ENCODE results near the gene FBXL7. TPM values are rescaled to one million over a fixed set of nuclear protein-coding genes. Genes with fewer than 3 reads are reported as not detected.

The FBXL7 gene
- total RNA-seq, 1 experiment from 2014 or later = not detected

DNA sequence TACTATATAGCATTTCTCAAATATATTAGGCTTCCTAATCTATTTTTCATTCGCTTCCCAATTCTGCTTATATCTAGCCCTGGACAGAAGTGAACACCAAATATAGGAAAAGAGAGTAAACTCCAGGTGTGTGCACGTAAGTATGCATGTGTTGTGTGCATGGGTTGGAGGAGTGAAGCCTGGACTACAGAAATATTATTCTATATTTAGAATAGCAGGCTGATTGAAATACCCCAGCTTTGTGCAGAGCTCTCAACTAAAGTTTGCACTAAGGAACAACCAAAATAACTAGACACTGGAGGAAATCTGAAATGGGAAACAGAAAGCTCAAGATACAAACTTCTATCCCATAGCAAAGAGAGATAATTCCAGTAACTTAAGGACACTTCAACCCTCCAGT is 480.9 kb downstream of the FBXL7 start:
- H3K9me3 ChIP-seq (ENCODE audit: control insufficient read depth, insufficient read depth, low read depth, low read length) = no peaks in the 10 kb centered on the region
- intact Hi-C loops (cut with micrococcal nuclease; ENCODE audit: unreplicated experiment) = no loop called here
- H3K27me3 ChIP-seq (ENCODE audit: control insufficient read depth, insufficient read depth, low read length) = no peaks in the 10 kb centered on the region
- in situ Hi-C loops (cut with HindIII; ENCODE audit: low pct_unique_long_range_greater_than_20kb, low sequenced_read_pairs) = no loop called here
- ATAC-seq (no peak), DNase-seq (ENCODE audit: low read depth, low spot score) (no peak)
- no peak overlapping the region for H3K27ac ChIP-seq (ENCODE audit: low read length)
- CTCF ChIA-PET = no interaction called here
- no peak overlapping the region for H3K4me3 ChIP-seq (ENCODE audit: low read depth in 2 of 2, low read length in 2 of 2)
- TF ChIP-seq, protein P1, sequence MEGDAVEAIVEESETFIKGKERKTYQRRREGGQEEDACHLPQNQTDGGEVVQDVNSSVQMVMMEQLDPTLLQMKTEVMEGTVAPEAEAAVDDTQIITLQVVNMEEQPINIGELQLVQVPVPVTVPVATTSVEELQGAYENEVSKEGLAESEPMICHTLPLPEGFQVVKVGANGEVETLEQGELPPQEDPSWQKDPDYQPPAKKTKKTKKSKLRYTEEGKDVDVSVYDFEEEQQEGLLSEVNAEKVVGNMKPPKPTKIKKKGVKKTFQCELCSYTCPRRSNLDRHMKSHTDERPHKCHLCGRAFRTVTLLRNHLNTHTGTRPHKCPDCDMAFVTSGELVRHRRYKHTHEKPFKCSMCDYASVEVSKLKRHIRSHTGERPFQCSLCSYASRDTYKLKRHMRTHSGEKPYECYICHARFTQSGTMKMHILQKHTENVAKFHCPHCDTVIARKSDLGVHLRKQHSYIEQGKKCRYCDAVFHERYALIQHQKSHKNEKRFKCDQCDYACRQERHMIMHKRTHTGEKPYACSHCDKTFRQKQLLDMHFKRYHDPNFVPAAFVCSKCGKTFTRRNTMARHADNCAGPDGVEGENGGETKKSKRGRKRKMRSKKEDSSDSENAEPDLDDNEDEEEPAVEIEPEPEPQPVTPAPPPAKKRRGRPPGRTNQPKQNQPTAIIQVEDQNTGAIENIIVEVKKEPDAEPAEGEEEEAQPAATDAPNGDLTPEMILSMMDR (IDR thresholded peaks at IDR 0.05) = no peak
- TF ChIP-seq TCF7L2 (IDR thresholded peaks at IDR 0.05; ENCODE audit: low read depth, low read length) (no peak), SIN3A (IDR thresholded peaks at IDR 0.05; ENCODE audit: borderline replicate concordance, insufficient read depth, low read depth, low read length) (no peak), POLR2AphosphoS5 (IDR thresholded peaks at IDR 0.05; ENCODE audit: low read depth, low read length) (no peak)
- TF ChIP-seq, protein P2, sequence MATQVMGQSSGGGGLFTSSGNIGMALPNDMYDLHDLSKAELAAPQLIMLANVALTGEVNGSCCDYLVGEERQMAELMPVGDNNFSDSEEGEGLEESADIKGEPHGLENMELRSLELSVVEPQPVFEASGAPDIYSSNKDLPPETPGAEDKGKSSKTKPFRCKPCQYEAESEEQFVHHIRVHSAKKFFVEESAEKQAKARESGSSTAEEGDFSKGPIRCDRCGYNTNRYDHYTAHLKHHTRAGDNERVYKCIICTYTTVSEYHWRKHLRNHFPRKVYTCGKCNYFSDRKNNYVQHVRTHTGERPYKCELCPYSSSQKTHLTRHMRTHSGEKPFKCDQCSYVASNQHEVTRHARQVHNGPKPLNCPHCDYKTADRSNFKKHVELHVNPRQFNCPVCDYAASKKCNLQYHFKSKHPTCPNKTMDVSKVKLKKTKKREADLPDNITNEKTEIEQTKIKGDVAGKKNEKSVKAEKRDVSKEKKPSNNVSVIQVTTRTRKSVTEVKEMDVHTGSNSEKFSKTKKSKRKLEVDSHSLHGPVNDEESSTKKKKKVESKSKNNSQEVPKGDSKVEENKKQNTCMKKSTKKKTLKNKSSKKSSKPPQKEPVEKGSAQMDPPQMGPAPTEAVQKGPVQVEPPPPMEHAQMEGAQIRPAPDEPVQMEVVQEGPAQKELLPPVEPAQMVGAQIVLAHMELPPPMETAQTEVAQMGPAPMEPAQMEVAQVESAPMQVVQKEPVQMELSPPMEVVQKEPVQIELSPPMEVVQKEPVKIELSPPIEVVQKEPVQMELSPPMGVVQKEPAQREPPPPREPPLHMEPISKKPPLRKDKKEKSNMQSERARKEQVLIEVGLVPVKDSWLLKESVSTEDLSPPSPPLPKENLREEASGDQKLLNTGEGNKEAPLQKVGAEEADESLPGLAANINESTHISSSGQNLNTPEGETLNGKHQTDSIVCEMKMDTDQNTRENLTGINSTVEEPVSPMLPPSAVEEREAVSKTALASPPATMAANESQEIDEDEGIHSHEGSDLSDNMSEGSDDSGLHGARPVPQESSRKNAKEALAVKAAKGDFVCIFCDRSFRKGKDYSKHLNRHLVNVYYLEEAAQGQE (IDR thresholded peaks at IDR 0.05; ENCODE audit: insufficient read depth in 1 of 2, low read depth in 2 of 2, low read length in 1 of 2) = no peak
- no TSS peak for BruUV-seq (replicated peaks)
- H3K36me3 ChIP-seq (ENCODE audit: control insufficient read depth, insufficient read depth, low read length) = peaks cover 2% of the 10 kb centered on the region; the same call in 1 of the 2 replicates
- POLR2A ChIA-PET = no interaction called here
- H3K4me1 ChIP-seq (ENCODE audit: control insufficient read depth, insufficient read depth, low read length) = no peaks in the 10 kb centered on the region

DNA sequence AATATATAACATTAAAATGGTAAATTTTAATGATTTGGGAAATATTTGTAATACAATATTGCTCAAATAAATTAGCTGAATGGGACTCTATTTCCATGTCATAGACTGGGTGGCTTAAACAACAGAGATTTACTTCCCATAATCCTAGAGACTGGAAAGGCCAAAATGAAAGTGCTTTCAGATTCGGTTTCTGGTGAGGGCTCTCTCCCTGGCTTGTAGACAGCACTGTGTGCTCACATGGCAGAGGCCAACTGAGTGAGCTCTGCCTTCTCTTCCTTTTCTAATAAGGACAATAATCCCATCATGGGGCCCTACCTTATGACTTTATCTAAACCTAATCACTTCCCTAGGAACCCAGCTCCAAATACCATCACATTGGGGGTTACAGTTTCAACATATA is 483.4 kb downstream of the FBXL7 start:
- no peaks in the 10 kb centered on the region for H3K9me3 ChIP-seq (ENCODE audit: control insufficient read depth, insufficient read depth, low read depth, low read length)
- CTCF ChIA-PET = no interaction called here
- POLR2A ChIA-PET = no interaction called here
- peaks cover 2% of the 10 kb centered on the region; the same call in 1 of the 2 replicates for H3K36me3 ChIP-seq (ENCODE audit: control insufficient read depth, insufficient read depth, low read length)
- H3K27ac ChIP-seq (ENCODE audit: low read length) = no peak overlapping the region
- no TSS peak for BruUV-seq (replicated peaks)
- DNase-seq (ENCODE audit: low read depth, low spot score) = no peak
- intact Hi-C loops (cut with micrococcal nuclease; ENCODE audit: unreplicated experiment) = no loop called here
- H3K4me3 ChIP-seq (ENCODE audit: low read depth in 2 of 2, low read length in 2 of 2) = no peak overlapping the region
- in situ Hi-C loops (cut with HindIII; ENCODE audit: low pct_unique_long_range_greater_than_20kb, low sequenced_read_pairs) = no loop called here
- no peaks in the 10 kb centered on the region for H3K4me1 ChIP-seq (ENCODE audit: control insufficient read depth, insufficient read depth, low read length)
- no peaks in the 10 kb centered on the region for H3K27me3 ChIP-seq (ENCODE audit: control insufficient read depth, insufficient read depth, low read length)
- no peak for ATAC-seq
- TF ChIP-seq, protein P1 (IDR thresholded peaks at IDR 0.05) = no peak
- TF ChIP-seq TCF7L2 (IDR thresholded peaks at IDR 0.05; ENCODE audit: low read depth, low read length) = no peak
- no peak for TF ChIP-seq POLR2AphosphoS5 (IDR thresholded peaks at IDR 0.05; ENCODE audit: low read depth, low read length)
- TF ChIP-seq, protein P2 (IDR thresholded peaks at IDR 0.05; ENCODE audit: insufficient read depth in 1 of 2, low read depth in 2 of 2, low read length in 1 of 2) = no peak
- no peak for TF ChIP-seq SIN3A (IDR thresholded peaks at IDR 0.05; ENCODE audit: borderline replicate concordance, insufficient read depth, low read depth, low read length)

Small RNA genes within 50 kb of the gene (microRNA-seq; reads per million reads assigned to microRNA genes)
- not detected for gene MIR887 (ENCODE audit: unreplicated experiment)

All from Panc1 (cell line).